Measurements from ENCODE around the gene HECW1. TPM values are rescaled to one million over a fixed set of nuclear protein-coding genes. Genes with fewer than 3 reads are reported as not detected.
"Not testable (repeated sequence)": the region's sequence is repeated elsewhere in the genome, so short reads cannot be mapped to it uniquely, and the experiment has no call there.

HECW1 gene
- total RNA-seq, 1 donor from 2014 or later, result 0.15 TPM

GRCh38 chr7:43484678-43485395 lies 372.4 kb downstream of the HECW1 start:
- no peaks in the 10 kb centered on the region for H3K36me3 Mint-ChIP-seq (ENCODE audit: low read depth, unreplicated experiment)

GRCh38 chr7:43485580-43485979 lies 373.1 kb downstream of the HECW1 start:
- DNase-seq (ENCODE audit: low spot score), result no peak
- TF ChIP-seq CTCF (IDR thresholded peaks at IDR 0.05; ENCODE audit: unreplicated experiment), result no peak
- H3K36me3 Mint-ChIP-seq (ENCODE audit: low read depth, unreplicated experiment), result no peaks in the 10 kb centered on the region
- H3K27me3 Mint-ChIP-seq (ENCODE audit: unreplicated experiment), result peaks cover 4% of the 10 kb centered on the region
- no peak overlapping the region for H3K27ac Mint-ChIP-seq (ENCODE audit: unreplicated experiment)
- no peak overlapping the region for H3K4me3 Mint-ChIP-seq (ENCODE audit: unreplicated experiment)
- no peaks in the 10 kb centered on the region for H3K4me1 Mint-ChIP-seq (ENCODE audit: unreplicated experiment)
- no peaks in the 10 kb centered on the region for H3K9me3 Mint-ChIP-seq (ENCODE audit: unreplicated experiment)

More at GRCh38 chr7:43484678-43485395, 372.4 kb downstream of the HECW1 start:
- DNase-seq (ENCODE audit: low spot score), result no peak
- Mint-ChIP-seq H3K9me3 (ENCODE audit: unreplicated experiment) (no peaks in the 10 kb centered on the region), H3K27ac (ENCODE audit: unreplicated experiment) (no peak overlapping the region), H3K4me1 (ENCODE audit: unreplicated experiment) (no peaks in the 10 kb centered on the region), H3K27me3 (ENCODE audit: unreplicated experiment) (peaks cover 4% of the 10 kb centered on the region), H3K4me3 (ENCODE audit: unreplicated experiment) (no peak overlapping the region)
- no peak for TF ChIP-seq CTCF (IDR thresholded peaks at IDR 0.05; ENCODE audit: unreplicated experiment)

GRCh38 chr7:43486008-43486407 lies 373.6 kb downstream of the HECW1 start:
- not testable (repeated sequence) for H3K9me3 Mint-ChIP-seq (ENCODE audit: unreplicated experiment); H3K27ac Mint-ChIP-seq (ENCODE audit: unreplicated experiment); H3K4me3 Mint-ChIP-seq (ENCODE audit: unreplicated experiment); H3K4me1 Mint-ChIP-seq (ENCODE audit: unreplicated experiment); H3K27me3 Mint-ChIP-seq (ENCODE audit: unreplicated experiment); DNase-seq (ENCODE audit: low spot score); H3K36me3 Mint-ChIP-seq (ENCODE audit: low read depth, unreplicated experiment)

- Mint-ChIP-seq H3K9me3 (ENCODE audit: unreplicated experiment) (no peaks in the 10 kb centered on the region), H3K27ac (ENCODE audit: unreplicated experiment) (no peak overlapping the region), H3K36me3 (ENCODE audit: low read depth, unreplicated experiment) (no peaks in the 10 kb centered on the region), H3K4me1 (ENCODE audit: unreplicated experiment) (no peaks in the 10 kb centered on the region), H3K4me3 (ENCODE audit: unreplicated experiment) (no peak overlapping the region), H3K27me3 (ENCODE audit: unreplicated experiment) (peaks cover 4% of the 10 kb centered on the region)
- TF ChIP-seq CTCF (IDR thresholded peaks at IDR 0.05; ENCODE audit: unreplicated experiment), result no peak
- no peak for DNase-seq (ENCODE audit: low spot score)
Measured at GRCh38 chr7:43486634-43487033, 374.2 kb downstream of the HECW1 start.

GRCh38 chr7:43487731-43488073 lies 375.3 kb downstream of the HECW1 start:
- H3K4me3 Mint-ChIP-seq (ENCODE audit: unreplicated experiment), result no peak overlapping the region
- H3K27me3 Mint-ChIP-seq (ENCODE audit: unreplicated experiment), result peaks cover 4% of the 10 kb centered on the region
- no peak for DNase-seq (ENCODE audit: low spot score)
- no peaks in the 10 kb centered on the region for H3K36me3 Mint-ChIP-seq (ENCODE audit: low read depth, unreplicated experiment)
- no peaks in the 10 kb centered on the region for H3K4me1 Mint-ChIP-seq (ENCODE audit: unreplicated experiment)
- no peak for TF ChIP-seq CTCF (IDR thresholded peaks at IDR 0.05; ENCODE audit: unreplicated experiment)
- H3K27ac Mint-ChIP-seq (ENCODE audit: unreplicated experiment), result peak overlapping the region; percentile 42
- H3K9me3 Mint-ChIP-seq (ENCODE audit: unreplicated experiment), result no peaks in the 10 kb centered on the region
